Measurements from ENCODE around the gene FNDC3A. TPM values are rescaled to one million over a fixed set of nuclear protein-coding genes. Genes with fewer than 3 reads are reported as not detected.
A peak's percentile ranks its signal among the peaks of the same experiment; 100 is the strongest.

FNDC3A gene
- total and polyA plus RNA-seq, 9 of the 15 experiments (the other 6 are each of a cell fraction or from before 2014, with no cell fraction given) = 4.1 to 22.0 (median 13.5) TPM

- peak; percentile 61 for TF ChIP-seq HNRNPLL (IDR thresholded peaks at IDR 0.05; ENCODE audit: low read depth, low read length, poor library complexity, severe bottlenecking)
- TF ChIP-seq ZNF41 (CRISPR knock-in tag; conservative IDR thresholded peaks at IDR 0.05) = no peak
- TF ChIP-seq GATA2 (CRISPR knock-in tag; IDR thresholded peaks at IDR 0.05) = peak; percentile 58; the same call in 1 of the 2 replicates
- TF ChIP-seq CC2D1A (IDR thresholded peaks at IDR 0.05) = no peak
- no peak for TF ChIP-seq BHLHE40 (IDR thresholded peaks at IDR 0.05; ENCODE audit: low read length)
- peak; percentile 6; the same call in 1 of the 2 replicates for TF ChIP-seq CREM (IDR thresholded peaks at IDR 0.05; ENCODE audit: low read depth)
- no peak for TF ChIP-seq CBX2 (IDR thresholded peaks at IDR 0.05; ENCODE audit: insufficient read depth, low read length, poor library complexity, severe bottlenecking)
- no peak for TF ChIP-seq ZKSCAN3 (CRISPR knock-in tag; IDR thresholded peaks at IDR 0.05)
- TF ChIP-seq NR1H2 (CRISPR knock-in tag; IDR thresholded peaks at IDR 0.05) = no peak
- TF ChIP-seq BCOR (IDR thresholded peaks at IDR 0.05) = 0 out of 2 replicates have a peak, but pooled peaks have one; percentile 18
- TF ChIP-seq BRD4 (IDR thresholded peaks at IDR 0.05) = peak; percentile 33; the same call in 1 of the 2 replicates
- TF ChIP-seq MAX (CRISPR knock-in tag; IDR thresholded peaks at IDR 0.05) = peak; percentile 28; the same call in 1 of the 2 replicates
- no peak for TF ChIP-seq ZNF24 (IDR thresholded peaks at IDR 0.05)
- TF ChIP-seq AFF4 (CRISPR knock-in tag; IDR thresholded peaks at IDR 0.05) = peak; percentile 87
- 0 out of 2 replicates have a peak, but pooled peaks have one; percentile 45 for TF ChIP-seq RERE (CRISPR knock-in tag; IDR thresholded peaks at IDR 0.05; ENCODE audit: borderline replicate concordance)
Measured at GRCh38 chr13:48975856-48976575, at the start of gene FNDC3A (continued).
